MM.1S (cell line): ENCODE data around the gene KLK13.

Experiments
- DNase-seq: peaks from one replicate; pipeline ENCODE4 v3.0.0-alpha.2; 2015
- H2AFZ ChIP-seq: fragments of 300-600 bp; sonication (generic); 2 replicates; pipeline ENCODE4 v1.6.0; 2016; ENCODE audit warnings: antibody characterized with exemption, low read length
- H3F3A ChIP-seq: fragments of 300-600 bp; sonication (generic); 2 replicates; pipeline ENCODE4 v1.6.1; 2016; ENCODE audit warnings: mild to moderate bottlenecking, antibody characterized with exemption, low read length, moderate library complexity, mixed read lengths; ENCODE audit not compliant: insufficient read depth
- H3K27ac ChIP-seq: fragments of 300-600 bp; sonication (generic); 2 replicates; pipeline ENCODE4 v1.5.1; 2016; ENCODE audit warnings: mild to moderate bottlenecking, low read length
- H3K27me3 ChIP-seq: fragments of 300-600 bp; sonication (generic); replicated peaks from 2 replicates; pipeline ENCODE4 v1.6.0; 2016; ENCODE audit warnings: low read length; ENCODE audit not compliant: insufficient read depth
- H3K36me3 ChIP-seq: fragments of 300-600 bp; sonication (generic); replicated peaks from 2 replicates; pipeline ENCODE4 v1.6.1; 2016; ENCODE audit warnings: mild to moderate bottlenecking, low read length, mixed read lengths; ENCODE audit not compliant: insufficient read depth
- H3K4me1 ChIP-seq: fragments of 300-600 bp; sonication (generic); 2 replicates; pipeline ENCODE4 v1.6.1; 2016; ENCODE audit warnings: low read length, mixed read lengths
- H3K4me2 ChIP-seq: fragments of 300-600 bp; sonication (generic); 2 replicates; pipeline ENCODE4 v1.6.0; 2016; ENCODE audit warnings: low read depth, low read length
- H3K4me3 ChIP-seq: fragments of 300-600 bp; sonication (generic); 2 replicates; pipeline ENCODE4 v1.5.1; 2016; ENCODE audit warnings: low read length, mixed read lengths
- H3K79me2 ChIP-seq: fragments of 300-600 bp; sonication (generic); 2 replicates; pipeline ENCODE4 v1.6.1; 2016; ENCODE audit warnings: mixed run types, low read length, mixed read lengths
- H3K9ac ChIP-seq: fragments of 300-600 bp; sonication (generic); 2 replicates; pipeline ENCODE4 v1.6.1; 2016; ENCODE audit warnings: low read length, mixed read lengths
- H3K9me2 ChIP-seq: fragments of 300-600 bp; sonication (generic); replicated peaks from 2 replicates; pipeline ENCODE4 v1.6.1; 2016; ENCODE audit warnings: mild to moderate bottlenecking, low read length, mixed read lengths; ENCODE audit not compliant: insufficient read depth
- H3K9me3 ChIP-seq: fragments of 300-600 bp; sonication (generic); replicated peaks from 2 replicates; pipeline ENCODE4 v1.6.1; 2016; ENCODE audit warnings: mild to moderate bottlenecking, low read length, mixed read lengths; ENCODE audit not compliant: insufficient read depth
- H4K20me1 ChIP-seq: fragments of 300-600 bp; sonication (generic); 2 replicates; pipeline ENCODE4 v1.6.1; 2016; ENCODE audit warnings: mild to moderate bottlenecking, low read length, moderate library complexity, mixed read lengths; ENCODE audit not compliant: insufficient read depth
- EZH2 ChIP-seq: fragments of 300-600 bp; sonication (generic); optimal IDR thresholded peaks from 2 replicates; pipeline ENCODE3; 2017; ENCODE audit warnings: low read depth, mild to moderate bottlenecking, antibody characterized with exemption, low read length, mixed read lengths
- EZH2phosphoT487 ChIP-seq: fragments of 300-600 bp; sonication (generic); IDR thresholded peaks from 2 replicates; pipeline ENCODE4 v1.6.1; 2018; ENCODE audit warnings: antibody characterized with exemption, low read length
- TF ChIP-seq, protein P1 (sequence below): fragments of 300-600 bp; sonication (generic); IDR thresholded peaks from 2 replicates; pipeline ENCODE4 v1.5.1; 2016; ENCODE audit warnings: antibody characterized with exemption, low read length, mixed read lengths

The KLK13 gene

DNA sequence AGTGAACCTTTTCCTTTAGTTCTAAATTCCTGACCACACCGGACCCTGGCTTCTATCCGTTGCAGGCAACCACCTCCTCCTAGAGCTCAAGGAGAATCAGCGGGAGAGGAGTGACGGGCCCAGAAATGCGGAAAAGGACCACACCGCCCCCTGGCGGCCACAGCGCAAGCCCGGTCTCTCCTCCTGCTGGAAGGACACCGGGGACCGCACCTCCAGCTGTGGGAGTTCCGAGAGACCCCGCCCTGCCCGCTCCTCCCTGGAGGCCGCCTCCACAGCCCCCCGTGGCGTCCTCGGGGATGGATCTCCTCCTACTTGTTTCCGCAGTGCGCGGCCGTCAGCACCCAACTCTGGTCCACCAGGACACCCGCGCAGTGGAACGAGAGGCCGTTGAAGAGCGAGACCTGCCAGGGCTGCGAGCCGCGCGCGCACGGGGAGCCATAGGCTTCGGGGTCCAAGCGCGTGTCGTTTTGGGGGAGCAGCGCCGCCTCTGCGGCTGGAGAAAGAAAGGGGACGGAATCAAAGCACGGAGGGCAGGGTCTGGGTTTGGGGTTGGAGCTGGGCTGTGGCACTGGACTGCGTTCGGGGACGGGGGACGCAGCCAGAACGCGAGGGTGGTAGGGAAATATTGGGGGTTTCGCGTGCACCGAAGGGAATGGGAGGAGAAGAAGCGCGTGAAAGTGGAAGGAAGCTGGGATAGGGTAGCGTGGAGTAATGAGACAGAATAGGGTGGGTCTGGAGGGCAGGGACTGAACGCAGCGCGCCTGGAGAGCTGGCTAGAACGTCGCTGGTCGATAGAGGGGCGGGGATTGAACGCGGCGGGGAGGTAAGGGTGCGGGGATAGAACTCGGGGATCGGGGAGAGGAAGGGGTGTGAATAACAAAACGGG is 47.9 kb downstream of the KLK13 start:
- Histone ChIP-seq H3K4me2 (no peak overlapping the region), H3K4me3 (no peak overlapping the region), H3K27ac (no peak overlapping the region), H3K9ac (no peak overlapping the region), H3K9me3 (no peaks in the 10 kb centered on the region), H3K36me3 (no peaks in the 10 kb centered on the region), H3K27me3 (peaks cover 1% of the 10 kb centered on the region), H3F3A (no peaks in the 10 kb centered on the region), H3K79me2 (no peaks in the 10 kb centered on the region), H2AFZ (no peak overlapping the region), H3K4me1 (no peaks in the 10 kb centered on the region), H4K20me1 (no peaks in the 10 kb centered on the region), H3K9me2 (no peaks in the 10 kb centered on the region)
- no peak for DNase-seq
- TF ChIP-seq, protein P1, sequence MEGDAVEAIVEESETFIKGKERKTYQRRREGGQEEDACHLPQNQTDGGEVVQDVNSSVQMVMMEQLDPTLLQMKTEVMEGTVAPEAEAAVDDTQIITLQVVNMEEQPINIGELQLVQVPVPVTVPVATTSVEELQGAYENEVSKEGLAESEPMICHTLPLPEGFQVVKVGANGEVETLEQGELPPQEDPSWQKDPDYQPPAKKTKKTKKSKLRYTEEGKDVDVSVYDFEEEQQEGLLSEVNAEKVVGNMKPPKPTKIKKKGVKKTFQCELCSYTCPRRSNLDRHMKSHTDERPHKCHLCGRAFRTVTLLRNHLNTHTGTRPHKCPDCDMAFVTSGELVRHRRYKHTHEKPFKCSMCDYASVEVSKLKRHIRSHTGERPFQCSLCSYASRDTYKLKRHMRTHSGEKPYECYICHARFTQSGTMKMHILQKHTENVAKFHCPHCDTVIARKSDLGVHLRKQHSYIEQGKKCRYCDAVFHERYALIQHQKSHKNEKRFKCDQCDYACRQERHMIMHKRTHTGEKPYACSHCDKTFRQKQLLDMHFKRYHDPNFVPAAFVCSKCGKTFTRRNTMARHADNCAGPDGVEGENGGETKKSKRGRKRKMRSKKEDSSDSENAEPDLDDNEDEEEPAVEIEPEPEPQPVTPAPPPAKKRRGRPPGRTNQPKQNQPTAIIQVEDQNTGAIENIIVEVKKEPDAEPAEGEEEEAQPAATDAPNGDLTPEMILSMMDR = no peak
- TF ChIP-seq EZH2phosphoT487 = no peak
- TF ChIP-seq EZH2 = no peak

- H3F3A ChIP-seq = no peaks in the 10 kb centered on the region
- no peak overlapping the region for H2AFZ ChIP-seq
- DNase-seq = no peak
- TF ChIP-seq EZH2phosphoT487 (no peak), EZH2 (no peak)
- TF ChIP-seq, protein P1 = no peak
- H3K9ac ChIP-seq = no peak overlapping the region
- no peaks in the 10 kb centered on the region for H3K36me3 ChIP-seq
- no peak overlapping the region for H3K4me2 ChIP-seq
- no peaks in the 10 kb centered on the region for H3K4me1 ChIP-seq
- no peak overlapping the region for H3K4me3 ChIP-seq
- H3K27me3 ChIP-seq = no peaks in the 10 kb centered on the region
- H3K27ac ChIP-seq = no peak overlapping the region
- no peaks in the 10 kb centered on the region for H3K9me2 ChIP-seq
- no peaks in the 10 kb centered on the region for H3K9me3 ChIP-seq
- H4K20me1 ChIP-seq = no peaks in the 10 kb centered on the region
- no peaks in the 10 kb centered on the region for H3K79me2 ChIP-seq
Observed at GRCh38 chr19:51015691-51016267, 49.1 kb downstream of the KLK13 start.

- no peaks in the 10 kb centered on the region for H3K27me3 ChIP-seq
- H2AFZ ChIP-seq = no peak overlapping the region
- H3K79me2 ChIP-seq = no peaks in the 10 kb centered on the region
- no peak for TF ChIP-seq EZH2phosphoT487
- TF ChIP-seq, protein P1 = no peak
- no peak for TF ChIP-seq EZH2
- H3K4me1 ChIP-seq = no peaks in the 10 kb centered on the region
- H3K27ac ChIP-seq = no peak overlapping the region
- no peak overlapping the region for H3K4me3 ChIP-seq
- no peaks in the 10 kb centered on the region for H4K20me1 ChIP-seq
- H3K9ac ChIP-seq = no peak overlapping the region
- no peaks in the 10 kb centered on the region for H3K9me2 ChIP-seq
- no peak overlapping the region for H3K4me2 ChIP-seq
- H3K9me3 ChIP-seq = no peaks in the 10 kb centered on the region
- H3K36me3 ChIP-seq = no peaks in the 10 kb centered on the region
- no peaks in the 10 kb centered on the region for H3F3A ChIP-seq
- no peak for DNase-seq
Observed at GRCh38 chr19:51014242-51014641, 50.6 kb downstream of the KLK13 start.
